Stomach (tissue), 4 donors: ENCODE measurements around the gene FAM240A.

Experiments used
- EP300 ChIP-seq: sonication (generic); formaldehyde crosslinking; IDR thresholded peaks from one replicate; pipeline ENCODE4 v1.6.1; 2017; ENCODE audit warnings: antibody characterized with exemption
- POLR2A ChIP-seq, 4 donors: fragments of 450-650 bp; IDR thresholded peaks; one replicate each; pipeline ENCODE4 v1.6.1; 2016; ENCODE audit warnings: antibody characterized with exemption in 4 of 4, control low read depth in 2 of 4, mild to moderate bottlenecking in 1 of 4, moderate library complexity in 1 of 4
- POLR2AphosphoS5 ChIP-seq, 3 donors: sonication (generic); formaldehyde crosslinking; IDR thresholded peaks; one replicate each; pipeline ENCODE4 v1.6.1; 2016; ENCODE audit warnings: antibody characterized with exemption in 3 of 3
- TF ChIP-seq, protein P1 (sequence below), 7 experiments: fragments of 450-650 bp in 4 of 7; fragments of 200-600 bp in 3 of 7; sonication (generic) in 3 of 7; IDR thresholded peaks; one replicate each; pipeline ENCODE4 v1.5.1; 2016 to 2019; ENCODE audit warnings: antibody characterized with exemption in 7 of 7, control low read depth in 2 of 7, mild to moderate bottlenecking in 1 of 7

DNA sequence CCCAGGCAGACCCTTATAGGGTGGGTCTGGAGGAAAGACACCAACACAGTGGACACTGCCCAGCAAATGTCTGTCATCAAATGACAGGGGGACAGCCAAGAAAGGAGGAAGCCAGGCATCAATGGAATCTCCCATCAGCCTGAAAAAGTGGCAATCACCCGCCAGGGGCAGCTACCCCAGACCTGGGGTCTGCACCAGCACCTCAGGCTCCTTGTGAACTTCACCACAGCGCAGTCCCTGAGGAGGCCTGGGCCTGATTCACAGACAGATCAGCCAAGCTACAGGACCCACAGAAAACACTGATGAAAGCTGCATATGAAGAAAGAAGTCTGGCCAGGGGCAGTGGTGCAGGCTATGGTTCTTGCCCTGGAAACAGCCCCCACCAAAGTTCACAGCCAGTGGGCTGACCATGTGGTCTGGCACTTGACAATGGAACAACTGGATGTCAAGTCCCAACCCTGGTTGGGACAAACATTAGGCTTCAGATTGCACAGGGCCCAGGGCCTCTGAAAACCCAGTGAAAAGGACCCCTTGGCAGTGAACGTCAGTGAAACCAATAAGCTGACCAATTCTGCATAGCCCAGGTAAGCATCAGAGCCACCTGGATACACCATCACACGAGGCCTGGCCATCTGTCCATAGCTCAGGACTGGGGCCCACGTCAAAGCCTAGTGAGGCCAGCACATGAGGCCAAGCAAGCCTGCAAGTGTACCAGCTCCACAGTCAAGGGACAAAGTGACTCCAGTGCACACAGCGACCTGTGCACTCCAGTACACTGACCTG, 52.1 kb downstream of the FAM240A start:
- TF ChIP-seq POLR2A (IDR thresholded peaks at IDR 0.05) = no peak
- TF ChIP-seq EP300 = no peak
- TF ChIP-seq, protein P1, sequence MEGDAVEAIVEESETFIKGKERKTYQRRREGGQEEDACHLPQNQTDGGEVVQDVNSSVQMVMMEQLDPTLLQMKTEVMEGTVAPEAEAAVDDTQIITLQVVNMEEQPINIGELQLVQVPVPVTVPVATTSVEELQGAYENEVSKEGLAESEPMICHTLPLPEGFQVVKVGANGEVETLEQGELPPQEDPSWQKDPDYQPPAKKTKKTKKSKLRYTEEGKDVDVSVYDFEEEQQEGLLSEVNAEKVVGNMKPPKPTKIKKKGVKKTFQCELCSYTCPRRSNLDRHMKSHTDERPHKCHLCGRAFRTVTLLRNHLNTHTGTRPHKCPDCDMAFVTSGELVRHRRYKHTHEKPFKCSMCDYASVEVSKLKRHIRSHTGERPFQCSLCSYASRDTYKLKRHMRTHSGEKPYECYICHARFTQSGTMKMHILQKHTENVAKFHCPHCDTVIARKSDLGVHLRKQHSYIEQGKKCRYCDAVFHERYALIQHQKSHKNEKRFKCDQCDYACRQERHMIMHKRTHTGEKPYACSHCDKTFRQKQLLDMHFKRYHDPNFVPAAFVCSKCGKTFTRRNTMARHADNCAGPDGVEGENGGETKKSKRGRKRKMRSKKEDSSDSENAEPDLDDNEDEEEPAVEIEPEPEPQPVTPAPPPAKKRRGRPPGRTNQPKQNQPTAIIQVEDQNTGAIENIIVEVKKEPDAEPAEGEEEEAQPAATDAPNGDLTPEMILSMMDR (IDR thresholded peaks at IDR 0.05) = no peak
- no peak for TF ChIP-seq POLR2AphosphoS5 (IDR thresholded peaks at IDR 0.05)
